DMS53 treated with DMSO at 0.1 percent for 48 hours (cell line): ENCODE data around the gene PLEKHH1.

Source experiments
- DNase-seq: peaks from one replicate; lab custom pipeline; 2025; ENCODE audit not compliant: unreplicated experiment; lab: John Stamatoyannopoulos, UW

PLEKHH1 gene

GRCh38 chr14:67510121-67510520, 23.0 kb upstream of the PLEKHH1 start:
- DNase-seq = no peak

- DNase-seq = no peak
Observed at GRCh38 chr14:67510836-67511235, 22.3 kb upstream of the PLEKHH1 start.

DNA sequence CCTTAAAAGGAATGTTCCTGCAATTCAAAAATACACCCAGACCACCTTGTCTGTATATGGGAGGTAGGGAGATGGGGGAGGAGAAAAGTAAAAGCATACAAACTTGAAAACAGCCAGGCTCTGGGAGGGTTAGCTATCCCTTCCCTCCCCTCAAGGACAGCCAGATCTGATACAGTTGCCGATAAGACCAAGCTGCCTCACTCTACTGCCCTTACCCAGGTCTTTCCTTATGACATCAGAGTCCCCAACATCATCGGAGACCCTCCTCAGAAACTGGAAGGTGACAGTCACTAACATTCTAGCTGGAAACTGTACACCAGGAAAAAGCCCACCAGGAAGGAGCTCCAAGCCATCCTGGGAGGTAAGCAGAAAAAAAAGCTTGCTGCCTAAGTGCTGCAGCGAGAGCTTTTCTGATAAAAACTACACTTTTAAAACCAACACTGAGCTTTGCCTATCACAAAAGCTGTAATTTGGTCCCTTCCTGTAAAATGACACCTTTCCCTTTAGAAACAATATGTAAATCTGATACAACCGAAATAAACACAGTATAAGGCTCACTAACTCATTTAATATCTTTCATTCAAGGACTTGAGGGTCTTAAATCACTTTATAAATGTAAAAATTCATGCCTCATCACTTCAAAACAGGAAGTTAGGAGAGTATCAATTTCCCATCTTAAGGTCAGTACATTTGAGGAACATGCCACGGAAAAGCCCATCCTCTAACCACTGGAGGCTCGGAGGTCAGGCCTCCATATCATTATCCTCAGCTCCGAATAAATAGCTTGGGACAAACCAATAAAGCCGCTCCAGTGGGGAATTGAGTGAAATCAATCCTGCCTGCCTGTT, 20.4 kb upstream of the PLEKHH1 start:
- no peak for DNase-seq

- DNase-seq = no peak
Observed at GRCh38 chr14:67513631-67514108, 19.4 kb upstream of the PLEKHH1 start.

DNA sequence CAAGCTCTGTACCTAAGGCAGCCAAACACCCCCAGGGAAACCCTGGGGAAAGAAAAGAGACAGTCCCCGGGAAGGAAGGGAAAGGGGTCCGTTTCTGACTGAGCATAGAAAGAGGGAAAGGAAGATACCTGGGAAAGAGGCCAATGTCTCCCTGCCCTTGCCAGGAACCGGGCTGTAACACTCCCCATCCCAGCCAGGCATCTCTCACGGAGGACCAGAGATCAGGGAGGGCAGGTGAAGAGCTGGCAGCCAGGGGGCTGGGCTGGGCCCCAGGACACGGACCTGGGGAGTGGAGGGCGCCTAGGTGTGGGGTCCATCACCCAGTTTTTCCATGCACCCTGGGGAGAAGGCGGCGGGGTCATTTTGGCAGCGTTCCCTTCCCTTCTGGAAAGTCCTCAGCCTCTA, 18.9 kb upstream of the PLEKHH1 start:
- DNase-seq = no peak

GRCh38 chr14:67514650-67515385, 18.3 kb upstream of the PLEKHH1 start:
- no peak for DNase-seq

DNA sequence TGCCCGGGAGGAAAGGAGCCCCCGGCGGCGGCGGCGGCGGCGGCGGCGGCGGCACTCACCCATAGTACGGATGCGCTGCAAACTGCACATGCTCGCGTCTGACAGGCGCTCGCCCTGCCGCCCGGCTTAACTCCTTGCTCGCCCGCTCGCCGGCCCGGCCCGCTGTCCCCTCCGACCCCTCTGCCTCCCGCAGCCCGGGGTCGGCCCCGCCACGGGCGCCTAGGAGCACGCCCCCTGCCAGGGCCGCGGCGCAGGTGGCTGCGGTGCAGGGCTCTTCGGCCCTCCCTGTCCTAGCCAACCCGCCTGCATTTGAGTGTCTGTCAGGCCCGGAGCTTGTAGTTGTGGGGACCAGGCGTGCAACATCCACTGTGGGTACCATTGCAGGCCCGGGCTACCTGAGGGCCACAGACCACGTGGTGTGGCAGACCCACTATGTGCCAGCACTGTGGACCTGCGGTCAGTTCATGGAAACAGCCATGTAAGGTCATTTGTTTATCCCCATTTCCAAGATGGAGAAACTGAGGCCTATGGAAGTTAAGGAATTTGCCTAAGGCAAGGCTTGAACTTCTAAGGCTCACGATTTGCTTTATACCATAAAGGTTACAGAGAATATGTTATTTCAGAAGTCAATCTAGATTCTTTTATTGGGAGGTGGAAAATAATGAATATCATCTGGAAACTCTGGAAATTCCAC, 17.6 kb upstream of the PLEKHH1 start:
- DNase-seq = peak; percentile 19

GRCh38 chr14:67516676-67517075, 16.4 kb upstream of the PLEKHH1 start:
- no peak for DNase-seq

DNA sequence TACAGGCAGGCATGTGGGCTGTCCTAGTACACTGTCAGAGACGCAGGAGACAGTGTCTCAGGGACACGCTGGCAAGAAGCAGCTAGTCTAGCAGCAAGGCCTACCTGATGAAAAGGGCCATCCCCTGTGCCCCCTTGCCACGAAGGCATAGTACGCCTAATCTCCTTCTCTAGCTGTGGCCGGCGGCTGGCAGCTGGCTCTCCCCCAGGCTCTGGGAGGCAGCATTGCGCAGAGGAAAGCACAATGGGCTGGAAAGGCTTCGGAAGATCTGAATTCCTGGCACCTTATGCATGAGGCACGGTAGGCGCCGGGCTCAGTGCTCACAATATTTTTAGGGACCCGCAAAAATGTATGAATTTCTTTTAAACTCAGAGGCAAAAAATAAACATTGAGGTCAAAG, 16.0 kb upstream of the PLEKHH1 start:
- no peak for DNase-seq

GRCh38 chr14:67519406-67519805, 13.7 kb upstream of the PLEKHH1 start:
- no peak for DNase-seq

DNA sequence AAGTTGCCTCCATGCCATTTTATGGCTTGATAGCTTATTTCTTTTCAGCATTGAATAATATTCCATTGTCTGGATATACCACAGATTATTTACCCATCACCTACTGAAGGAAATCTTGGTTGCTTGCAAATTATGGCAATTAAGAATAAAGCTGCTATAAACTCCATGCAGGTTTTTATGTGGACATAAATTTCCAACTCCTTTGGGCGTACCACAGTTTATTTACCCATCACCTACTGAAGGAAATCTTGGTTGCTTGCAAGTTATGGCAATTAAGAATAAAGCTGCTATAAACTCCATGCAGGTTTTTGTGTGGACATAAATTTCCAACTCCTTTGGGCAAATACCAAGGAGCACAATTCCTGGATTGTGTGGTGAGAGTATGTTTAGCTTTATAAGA, 12.6 kb upstream of the PLEKHH1 start:
- DNase-seq = no peak

GRCh38 chr14:67522270-67522669, 10.8 kb upstream of the PLEKHH1 start:
- no peak for DNase-seq

DNA sequence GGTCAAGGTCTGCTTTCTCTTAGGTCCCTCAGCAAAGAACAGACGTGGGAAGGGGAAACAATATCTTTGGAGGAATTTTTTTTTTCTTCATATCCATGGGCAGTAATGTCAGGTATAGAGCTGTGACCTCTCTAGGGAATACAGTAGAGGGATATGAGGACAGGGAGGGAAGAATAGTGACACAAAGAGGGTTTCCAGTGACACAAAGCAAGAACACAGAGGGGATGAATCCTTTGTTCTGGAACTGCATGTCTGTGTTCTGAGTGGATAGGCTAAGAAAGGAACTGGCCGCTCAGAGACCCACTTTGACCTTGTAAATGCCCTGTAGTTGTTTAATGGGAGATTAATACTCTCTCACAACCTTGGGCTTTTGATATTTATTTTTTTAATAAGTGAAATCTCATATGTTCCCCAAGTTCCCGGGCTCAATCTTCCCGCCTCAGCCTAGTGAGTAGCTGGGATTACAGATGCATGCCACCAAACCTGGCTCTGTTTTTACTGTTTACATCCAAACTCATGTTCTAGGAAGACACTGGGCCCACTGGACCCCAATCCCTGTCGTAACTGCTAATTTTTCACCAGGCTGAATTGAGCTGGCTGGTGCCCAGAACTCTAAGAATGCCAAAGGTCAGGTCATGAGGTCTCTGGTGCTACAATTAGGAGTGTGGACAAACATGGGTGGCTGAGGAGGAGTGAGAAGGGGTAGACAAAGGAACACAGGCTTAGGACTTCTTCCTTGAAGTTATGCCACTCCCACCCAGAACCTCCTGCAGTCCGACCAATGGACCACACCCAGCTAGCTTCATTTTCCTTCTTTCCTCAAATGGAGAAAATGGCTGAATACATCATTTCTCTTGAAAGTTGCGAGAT, 9.1 kb upstream of the PLEKHH1 start:
- no peak for DNase-seq

- no peak for DNase-seq
Observed at GRCh38 chr14:67524634-67524963, 8.5 kb upstream of the PLEKHH1 start.

DNA sequence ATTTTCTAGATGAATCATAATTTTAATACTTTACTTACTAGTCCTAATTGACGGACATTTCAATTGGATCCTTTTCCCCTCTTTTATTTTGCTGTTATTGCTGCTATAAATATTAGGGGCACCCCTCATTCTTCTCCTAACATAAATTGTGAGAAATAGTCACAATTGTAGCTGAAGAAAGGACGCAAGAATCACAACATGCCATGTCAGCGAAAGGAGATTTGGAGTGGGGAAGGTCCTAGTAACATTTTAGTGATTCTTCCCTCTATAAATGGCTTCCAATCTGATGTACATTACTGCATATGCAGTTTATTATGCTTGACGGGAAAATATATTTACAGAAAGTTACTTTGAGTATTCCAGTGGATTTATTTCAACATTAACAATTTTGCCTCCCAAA, 7.7 kb upstream of the PLEKHH1 start:
- DNase-seq = no peak

DNA sequence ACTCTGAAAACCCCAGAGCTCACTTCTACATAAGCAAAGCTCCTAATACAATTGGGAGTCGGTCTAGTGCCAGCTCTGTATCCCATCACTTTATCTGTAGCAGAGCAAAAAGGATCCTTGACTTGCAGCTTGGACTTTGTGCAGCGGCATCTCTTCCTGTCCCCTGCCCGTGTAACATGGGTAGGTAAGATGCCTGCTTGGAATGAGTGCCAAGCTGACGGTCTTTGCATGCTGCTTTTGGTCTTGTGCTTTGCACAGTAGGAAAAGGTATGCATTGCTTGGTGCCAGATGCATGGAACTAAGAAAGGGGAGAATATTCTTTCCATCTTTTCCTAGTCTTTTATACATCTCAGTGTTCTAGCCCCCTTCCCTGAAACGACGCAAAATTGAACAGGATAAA, 6.9 kb upstream of the PLEKHH1 start:
- no peak for DNase-seq

- peak; percentile 16 for DNase-seq
Observed at GRCh38 chr14:67526676-67527459, 6.2 kb upstream of the PLEKHH1 start.

DNA sequence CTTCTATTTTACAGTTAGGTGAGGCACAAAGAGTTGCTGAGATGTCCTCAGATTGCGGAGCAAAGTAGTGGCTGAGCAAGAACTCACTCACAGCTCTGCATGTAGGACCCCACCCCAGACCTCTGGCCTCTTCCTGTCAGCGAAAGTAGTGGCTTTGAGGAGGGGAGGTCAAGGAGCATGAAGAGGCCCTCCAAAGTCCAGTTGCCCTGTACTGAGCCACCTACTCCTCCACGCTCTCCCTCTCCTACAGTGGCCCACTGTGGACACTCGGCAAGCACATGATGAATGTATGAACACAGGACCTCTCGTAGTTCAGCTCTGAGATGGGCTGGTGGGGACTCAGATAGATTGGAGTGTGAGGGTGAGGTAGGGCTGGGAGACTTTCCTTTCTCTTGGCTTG, 5.3 kb upstream of the PLEKHH1 start:
- DNase-seq = no peak

DNA sequence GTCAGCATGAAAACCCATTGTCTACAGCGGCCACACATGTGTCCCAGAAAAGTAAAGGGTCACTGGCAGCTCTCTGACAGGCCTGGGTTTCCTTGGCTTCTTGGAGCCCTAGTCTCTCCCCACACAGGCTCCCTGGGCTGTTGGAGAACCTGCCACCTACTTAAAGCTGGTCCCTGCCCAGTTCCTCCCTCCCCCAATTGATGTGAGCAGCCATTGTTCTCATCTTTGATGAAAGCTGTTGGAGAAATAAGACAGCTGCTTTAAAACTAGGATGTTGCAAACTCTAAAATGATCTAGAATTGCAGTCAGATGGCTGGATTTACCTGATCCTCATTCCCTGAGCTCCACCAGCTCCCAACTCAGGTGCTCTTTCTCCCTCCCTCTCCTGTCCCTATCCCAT, 4.8 kb upstream of the PLEKHH1 start:
- no peak for DNase-seq
